H1 (cell line): ENCODE results near the gene ABCC9. TPM values are rescaled to one million over a fixed set of nuclear protein-coding genes. Genes with fewer than 3 reads are reported as not detected.

Experiments used
- SP2 ChIP-seq: IDR thresholded peaks from 2 replicates; pipeline ENCODE4 v1.6.1; 2012; ENCODE audit warnings: mild to moderate bottlenecking, low read length, inconsistent platforms
- SRF ChIP-seq: IDR thresholded peaks from 2 replicates; pipeline ENCODE4 v1.6.1; 2011; ENCODE audit warnings: mild to moderate bottlenecking, low read depth, low read length, moderate library complexity
- polyA plus RNA-seq, 7 experiments: library from polyadenylated mRNA; depleted of rRNA in 3 of 7; stranded (reverse) in 5 of 7; unstranded in 2 of 7; fragments of >200 nt in 5 of 7; fragments of 200-250 nt in 2 of 7; gene quantifications; 1 replicate in 5 of 7; 2 replicates in 1 of 7; 4 replicates in 1 of 7; pipeline versions ENCODE4 v1.2.1 to v1.2.3, GENCODE V29; 2011 to 2013; ENCODE audit warnings: missing spikeins in 2 of 7, mixed read lengths in 2 of 7
- total RNA-seq: library from RNA; stranded (reverse); fragmentation: NEBNext Ultra II Directional; extraction: Animal tissue kit (Norgen Biotek cat#: 25700); gene quantifications from 2 replicates; pipeline ENCODE4 v1.2.1, GENCODE V29; 2021

ABCC9 gene
- total and polyA plus RNA-seq, 2 of the 8 experiments (the other 6 are each of a cell fraction or from before 2014, with no cell fraction given) = under 0.01 TPM; not detected in 1

DNA sequence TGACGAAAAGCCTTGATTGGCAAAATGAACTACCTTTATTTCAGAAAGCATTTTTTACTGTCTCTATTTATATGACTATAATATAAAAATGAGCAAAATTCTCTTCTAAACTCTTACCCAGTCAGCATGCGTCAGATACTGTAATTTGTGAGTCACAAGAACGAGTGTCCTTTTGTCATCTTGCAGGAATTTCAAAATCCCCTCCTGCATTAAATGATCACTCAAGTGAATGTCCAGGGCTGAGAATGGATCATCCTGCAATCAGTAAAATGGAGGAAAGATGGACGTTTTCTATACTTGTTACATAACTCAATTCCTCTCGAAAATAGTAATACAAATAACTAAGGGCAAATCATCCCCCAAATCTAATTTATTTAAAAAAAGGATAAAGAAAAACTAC, 89.0 kb downstream of the ABCC9 start (continued):
- TF ChIP-seq SP2 (no peak), SRF (no peak)
